Panc1 (cell line): Measurements from ENCODE around the gene EFNA2. TPM values are rescaled to one million over a fixed set of nuclear protein-coding genes. Genes with fewer than 3 reads are reported as not detected.
"Not testable (repeated sequence)": the region's sequence is repeated elsewhere in the genome, so short reads cannot be mapped to it uniquely, and the experiment has no call there.

Experiments used
- ATAC-seq: fragments of 200-7000 bp; cut with Tn5 transposase; 2 replicates; pipeline ENCODE4 v1.9.1; 2020; ENCODE audit warnings: mild to moderate bottlenecking, moderate library complexity
- BruUV-seq: library from RNA; stranded (reverse); fragments of 400-500 nt; replicated peaks from 2 replicates; lab custom pipeline; 2021; lab: Mats Ljungman, UMichigan
- CTCF ChIA-PET: fragments of 300-600 bp; sonication (Branson Sonifier 250); formaldehyde crosslinking; loops from one replicate; lab custom pipeline; 2022; ENCODE audit warnings: antibody characterized with exemption; lab: Charles Lee
- POLR2A ChIA-PET: fragments of 300-600 bp; sonication (Branson Sonifier 250); formaldehyde crosslinking; loops from one replicate; lab custom pipeline; 2022; ENCODE audit warnings: antibody characterized with exemption; lab: Charles Lee
- DNase-seq: peaks from one replicate; pipeline ENCODE4 v3.0.0-alpha.2; 2010; ENCODE audit warnings: low read depth, low spot score
- H3K27ac ChIP-seq: 2 replicates; pipeline ENCODE4 v1.5.1; 2011; ENCODE audit warnings: mild to moderate bottlenecking, low read length, inconsistent platforms
- H3K27me3 ChIP-seq: fragments of 200-500 bp; sonication (Bioruptor generic); 2 replicates; pipeline ENCODE4 v1.6.0; 2014; ENCODE audit warnings: low read length, inconsistent platforms; ENCODE audit not compliant: control insufficient read depth, insufficient read depth
- H3K36me3 ChIP-seq: fragments of 200-500 bp; sonication (Bioruptor generic); 2 replicates; pipeline ENCODE4 v1.5.1; 2014; ENCODE audit warnings: inconsistent platforms, mild to moderate bottlenecking, low read length, moderate library complexity; ENCODE audit not compliant: control insufficient read depth, insufficient read depth
- H3K4me1 ChIP-seq: 2 replicates; pipeline ENCODE4 v1.5.1; 2011; ENCODE audit warnings: inconsistent platforms, mild to moderate bottlenecking, low read length, moderate library complexity; ENCODE audit not compliant: control insufficient read depth, insufficient read depth
- H3K4me3 ChIP-seq, 2 experiments: 2 replicates each; pipeline ENCODE4 v1.5.1; 2011 to 2012; ENCODE audit warnings: low read depth in 2 of 2, low read length in 2 of 2, mild to moderate bottlenecking in 2 of 2, inconsistent platforms in 1 of 2, moderate library complexity in 1 of 2
- H3K9me3 ChIP-seq: fragments of 200-500 bp; sonication (Bioruptor generic); 2 replicates; pipeline ENCODE4 v1.5.1; 2014; ENCODE audit warnings: low read depth, mild to moderate bottlenecking, inconsistent platforms, low read length, moderate library complexity; ENCODE audit not compliant: control insufficient read depth, insufficient read depth
- CTCF ChIP-seq: fragments of 450-650 bp; IDR thresholded peaks from 2 replicates; pipeline ENCODE4 v1.5.1; 2017; ENCODE audit warnings: mild to moderate bottlenecking
- POLR2AphosphoS5 ChIP-seq: IDR thresholded peaks from 2 replicates; pipeline ENCODE4 v1.6.1; 2012; ENCODE audit warnings: mild to moderate bottlenecking, low read depth, low read length, moderate library complexity
- SIN3A ChIP-seq: IDR thresholded peaks from 2 replicates; pipeline ENCODE4 v1.6.1; 2012; ENCODE audit warnings: low read depth, mild to moderate bottlenecking, low read length, moderate library complexity, borderline replicate concordance; ENCODE audit not compliant: insufficient read depth
- TCF7L2 ChIP-seq: IDR thresholded peaks from 2 replicates; pipeline ENCODE4 v1.6.1; 2011; ENCODE audit warnings: mild to moderate bottlenecking, low read depth, low read length, inconsistent platforms
- in situ Hi-C: cut with HindIII; loops from 2 replicates; pipeline ENCODE4 v1.10.0; 2016; ENCODE audit warnings: low sequenced_read_pairs, low pct_unique_long_range_greater_than_20kb
- intact Hi-C: fragments of 100-400 bp; cut with micrococcal nuclease; formaldehyde crosslinking; loops from one replicate; pipeline ENCODE4 v1.10.0; 2022; ENCODE audit not compliant: unreplicated experiment
- total RNA-seq: library from RNA; stranded (reverse); gene quantifications from one replicate; pipeline ENCODE4 v1.2.1, GENCODE V29; 2021; ENCODE audit not compliant: unreplicated experiment
- TF ChIP-seq, protein P1 (sequence below), 2 experiments: IDR thresholded peaks; 2 replicates each; pipeline ENCODE4 v1.6.1; 2011 to 2012; ENCODE audit warnings: low read depth in 2 of 2, control low read depth in 1 of 2, low read length in 1 of 2, mild to moderate bottlenecking in 1 of 2, moderate library complexity in 1 of 2; ENCODE audit not compliant: insufficient read depth in 1 of 2

The EFNA2 gene
- total RNA-seq, 1 experiment from 2014 or later = 7.8 TPM

- POLR2A ChIA-PET, H3K4me3 ChIP-seq, CTCF ChIA-PET, intact Hi-C loops, ATAC-seq, H3K27me3 ChIP-seq, DNase-seq, in situ Hi-C loops, H3K9me3 ChIP-seq, H3K36me3 ChIP-seq, H3K4me1 ChIP-seq, BruUV-seq, H3K27ac ChIP-seq: not testable (repeated sequence)
These were observed 34.6 kb downstream of the EFNA2 start for GRCh38 chr19:1320282-1320650.

GRCh38 chr19:1321539-1321938 lies 35.9 kb downstream of the EFNA2 start:
- H3K9me3 ChIP-seq = no peaks in the 10 kb centered on the region
- DNase-seq = no peak
- TF ChIP-seq, protein P1, sequence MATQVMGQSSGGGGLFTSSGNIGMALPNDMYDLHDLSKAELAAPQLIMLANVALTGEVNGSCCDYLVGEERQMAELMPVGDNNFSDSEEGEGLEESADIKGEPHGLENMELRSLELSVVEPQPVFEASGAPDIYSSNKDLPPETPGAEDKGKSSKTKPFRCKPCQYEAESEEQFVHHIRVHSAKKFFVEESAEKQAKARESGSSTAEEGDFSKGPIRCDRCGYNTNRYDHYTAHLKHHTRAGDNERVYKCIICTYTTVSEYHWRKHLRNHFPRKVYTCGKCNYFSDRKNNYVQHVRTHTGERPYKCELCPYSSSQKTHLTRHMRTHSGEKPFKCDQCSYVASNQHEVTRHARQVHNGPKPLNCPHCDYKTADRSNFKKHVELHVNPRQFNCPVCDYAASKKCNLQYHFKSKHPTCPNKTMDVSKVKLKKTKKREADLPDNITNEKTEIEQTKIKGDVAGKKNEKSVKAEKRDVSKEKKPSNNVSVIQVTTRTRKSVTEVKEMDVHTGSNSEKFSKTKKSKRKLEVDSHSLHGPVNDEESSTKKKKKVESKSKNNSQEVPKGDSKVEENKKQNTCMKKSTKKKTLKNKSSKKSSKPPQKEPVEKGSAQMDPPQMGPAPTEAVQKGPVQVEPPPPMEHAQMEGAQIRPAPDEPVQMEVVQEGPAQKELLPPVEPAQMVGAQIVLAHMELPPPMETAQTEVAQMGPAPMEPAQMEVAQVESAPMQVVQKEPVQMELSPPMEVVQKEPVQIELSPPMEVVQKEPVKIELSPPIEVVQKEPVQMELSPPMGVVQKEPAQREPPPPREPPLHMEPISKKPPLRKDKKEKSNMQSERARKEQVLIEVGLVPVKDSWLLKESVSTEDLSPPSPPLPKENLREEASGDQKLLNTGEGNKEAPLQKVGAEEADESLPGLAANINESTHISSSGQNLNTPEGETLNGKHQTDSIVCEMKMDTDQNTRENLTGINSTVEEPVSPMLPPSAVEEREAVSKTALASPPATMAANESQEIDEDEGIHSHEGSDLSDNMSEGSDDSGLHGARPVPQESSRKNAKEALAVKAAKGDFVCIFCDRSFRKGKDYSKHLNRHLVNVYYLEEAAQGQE (IDR thresholded peaks at IDR 0.05; ENCODE audit: insufficient read depth in 1 of 2, low read depth in 2 of 2, low read length in 1 of 2) = no peak
- TF ChIP-seq SIN3A (no peak), POLR2AphosphoS5 (no peak), TCF7L2 (no peak), CTCF (no peak)
- no peak for ATAC-seq
- H3K4me3 ChIP-seq = no peak overlapping the region
- no peaks in the 10 kb centered on the region for H3K27me3 ChIP-seq
- no peak overlapping the region for H3K27ac ChIP-seq
- no peaks in the 10 kb centered on the region for H3K36me3 ChIP-seq
- POLR2A ChIA-PET = no interaction called here
- BruUV-seq = no TSS peak
- in situ Hi-C loops (no loop called here), intact Hi-C loops (no loop called here)
- peaks cover 6% of the 10 kb centered on the region for H3K4me1 ChIP-seq
- CTCF ChIA-PET = no interaction called here

DNA sequence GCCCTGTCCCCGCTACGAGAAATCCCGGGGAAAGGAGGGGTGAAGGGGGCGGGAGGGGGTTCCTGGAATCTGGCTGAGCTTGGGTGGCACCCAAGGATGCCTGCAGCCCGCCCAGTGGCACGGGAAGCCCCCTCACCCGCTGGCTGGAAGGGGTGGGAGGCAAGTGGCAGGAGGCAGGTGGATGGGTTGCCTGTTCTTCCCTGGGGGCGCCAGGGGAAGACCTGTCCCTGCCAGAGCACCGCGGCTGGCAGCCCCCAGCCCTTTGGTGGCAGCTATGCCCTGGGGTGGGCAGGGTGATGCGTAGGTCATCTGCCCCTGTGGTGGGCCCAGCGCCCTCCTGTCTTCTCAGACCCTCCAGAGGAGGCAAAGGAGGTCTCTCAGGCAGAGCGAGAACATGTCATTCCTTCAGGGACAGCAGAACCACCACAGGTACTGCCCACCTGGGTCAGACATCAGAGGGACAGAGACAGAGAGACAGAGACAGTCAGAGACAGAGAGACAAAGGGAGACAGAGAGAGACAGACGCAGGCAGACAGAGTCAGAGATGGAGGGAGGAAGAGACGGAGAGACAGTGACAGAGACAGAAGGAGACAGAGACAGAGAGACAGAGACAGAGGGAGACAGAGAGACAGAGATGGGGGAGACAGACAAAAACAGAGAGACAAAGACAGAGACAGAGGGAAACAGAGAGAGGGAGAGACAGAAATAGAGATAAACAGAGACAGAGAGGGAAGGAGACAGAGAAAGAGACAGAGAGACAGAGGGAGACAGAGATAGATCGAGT lies 36.7 kb downstream of the EFNA2 start:
- intact Hi-C loops = no loop called here
- H3K4me3 ChIP-seq = no peak overlapping the region

More for the DNA sequence above, 36.7 kb downstream of the EFNA2 start:
- POLR2A ChIA-PET = no interaction called here
- Histone ChIP-seq H3K27me3 (no peaks in the 10 kb centered on the region), H3K4me1 (peaks cover 6% of the 10 kb centered on the region), H3K9me3 (no peaks in the 10 kb centered on the region), H3K27ac (no peak overlapping the region), H3K36me3 (no peaks in the 10 kb centered on the region)
- DNase-seq (no peak), ATAC-seq (no peak)
- CTCF ChIA-PET = no interaction called here
- TF ChIP-seq SIN3A = no peak
- no peak for TF ChIP-seq POLR2AphosphoS5
- TF ChIP-seq, protein P1 (IDR thresholded peaks at IDR 0.05; ENCODE audit: insufficient read depth in 1 of 2, low read depth in 2 of 2, low read length in 1 of 2) = no peak
- no peak for TF ChIP-seq TCF7L2
- TF ChIP-seq CTCF = no peak
- in situ Hi-C loops = no loop called here
- no TSS peak for BruUV-seq
